ENCODE data around the gene PPM1E. TPM values are rescaled to one million over a fixed set of nuclear protein-coding genes. Genes with fewer than 3 reads are reported as not detected.

PPM1E gene
- total RNA-seq, 4 donors from 2014 or later: 0.35 to 0.92 (median 0.44) TPM

DNA sequence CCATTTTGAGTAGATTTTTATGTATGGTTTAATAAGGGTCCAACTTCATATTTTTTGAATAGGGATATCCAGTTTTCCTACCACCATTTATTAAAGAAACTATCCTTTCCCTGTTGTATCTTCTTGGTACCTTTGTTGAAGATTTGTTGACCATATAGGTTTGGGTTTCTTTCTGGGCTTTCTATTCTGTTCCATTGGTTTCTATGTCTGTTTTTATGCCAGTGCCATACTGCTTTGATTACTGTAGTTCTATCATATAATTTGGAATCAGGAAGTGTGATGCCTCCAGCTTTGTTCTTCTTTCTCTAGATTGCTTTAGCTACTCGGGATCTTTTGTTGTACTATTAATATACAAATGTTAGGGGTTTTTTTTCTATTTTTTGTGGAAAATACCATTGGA lies 46.5 kb downstream of the PPM1E start:
- H3K4me3 ChIP-seq: no peak overlapping the region
- H3K27me3 ChIP-seq: peaks cover 4% of the 10 kb centered on the region
- no peaks in the 10 kb centered on the region for H3K4me1 ChIP-seq
- no peaks in the 10 kb centered on the region for H3K9me3 ChIP-seq
- no peak for ATAC-seq
- H3K36me3 ChIP-seq: no peaks in the 10 kb centered on the region
- no peak for TF ChIP-seq POLR2A (IDR thresholded peaks at IDR 0.05)
- no peak for TF ChIP-seq EP300 (IDR thresholded peaks at IDR 0.05)
- TF ChIP-seq, protein P1, sequence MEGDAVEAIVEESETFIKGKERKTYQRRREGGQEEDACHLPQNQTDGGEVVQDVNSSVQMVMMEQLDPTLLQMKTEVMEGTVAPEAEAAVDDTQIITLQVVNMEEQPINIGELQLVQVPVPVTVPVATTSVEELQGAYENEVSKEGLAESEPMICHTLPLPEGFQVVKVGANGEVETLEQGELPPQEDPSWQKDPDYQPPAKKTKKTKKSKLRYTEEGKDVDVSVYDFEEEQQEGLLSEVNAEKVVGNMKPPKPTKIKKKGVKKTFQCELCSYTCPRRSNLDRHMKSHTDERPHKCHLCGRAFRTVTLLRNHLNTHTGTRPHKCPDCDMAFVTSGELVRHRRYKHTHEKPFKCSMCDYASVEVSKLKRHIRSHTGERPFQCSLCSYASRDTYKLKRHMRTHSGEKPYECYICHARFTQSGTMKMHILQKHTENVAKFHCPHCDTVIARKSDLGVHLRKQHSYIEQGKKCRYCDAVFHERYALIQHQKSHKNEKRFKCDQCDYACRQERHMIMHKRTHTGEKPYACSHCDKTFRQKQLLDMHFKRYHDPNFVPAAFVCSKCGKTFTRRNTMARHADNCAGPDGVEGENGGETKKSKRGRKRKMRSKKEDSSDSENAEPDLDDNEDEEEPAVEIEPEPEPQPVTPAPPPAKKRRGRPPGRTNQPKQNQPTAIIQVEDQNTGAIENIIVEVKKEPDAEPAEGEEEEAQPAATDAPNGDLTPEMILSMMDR (IDR thresholded peaks at IDR 0.05): no peak
- no peak overlapping the region for H3K27ac ChIP-seq
- WGBS, 2 donors (ENCODE audit: low coverage in 1 of 2): 33 to 50% methylated on average over 1 of the region's 1 CpG

DNA sequence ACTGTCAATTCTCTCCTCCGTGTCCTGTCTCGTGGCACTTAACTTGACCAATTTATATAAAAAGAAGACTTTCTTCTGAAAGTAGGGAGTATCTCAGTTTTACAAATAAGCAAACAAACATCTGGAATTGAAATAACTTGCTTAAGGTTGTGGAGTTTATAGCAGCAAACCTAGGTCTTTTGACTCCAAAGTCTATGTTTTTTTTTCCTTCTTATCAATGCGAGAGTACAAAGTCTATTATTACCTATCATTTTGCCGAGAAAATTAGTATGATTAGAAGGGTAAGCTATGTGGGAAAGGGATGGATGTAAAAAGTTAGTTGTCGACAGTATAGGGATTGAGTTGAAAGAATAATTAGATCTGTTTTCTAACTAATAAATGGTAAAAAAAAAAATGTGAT lies 50.4 kb downstream of the PPM1E start:
- no peak overlapping the region for H3K4me3 ChIP-seq
- no peaks in the 10 kb centered on the region for H3K36me3 ChIP-seq
- H3K9me3 ChIP-seq: no peaks in the 10 kb centered on the region
- H3K27ac ChIP-seq: no peak overlapping the region
- 91 to 95% methylated on average over 5 of the region's 5 CpGs for WGBS, 2 donors (ENCODE audit: low coverage in 1 of 2)
- H3K4me1 ChIP-seq: no peaks in the 10 kb centered on the region
- no peak for TF ChIP-seq POLR2A (IDR thresholded peaks at IDR 0.05)
- TF ChIP-seq, protein P1 (IDR thresholded peaks at IDR 0.05): no peak
- no peak for TF ChIP-seq POLR2AphosphoS5 (IDR thresholded peaks at IDR 0.05)
- TF ChIP-seq EP300 (IDR thresholded peaks at IDR 0.05): no peak
- peaks cover 4% of the 10 kb centered on the region for H3K27me3 ChIP-seq
- no peak for ATAC-seq

DNA sequence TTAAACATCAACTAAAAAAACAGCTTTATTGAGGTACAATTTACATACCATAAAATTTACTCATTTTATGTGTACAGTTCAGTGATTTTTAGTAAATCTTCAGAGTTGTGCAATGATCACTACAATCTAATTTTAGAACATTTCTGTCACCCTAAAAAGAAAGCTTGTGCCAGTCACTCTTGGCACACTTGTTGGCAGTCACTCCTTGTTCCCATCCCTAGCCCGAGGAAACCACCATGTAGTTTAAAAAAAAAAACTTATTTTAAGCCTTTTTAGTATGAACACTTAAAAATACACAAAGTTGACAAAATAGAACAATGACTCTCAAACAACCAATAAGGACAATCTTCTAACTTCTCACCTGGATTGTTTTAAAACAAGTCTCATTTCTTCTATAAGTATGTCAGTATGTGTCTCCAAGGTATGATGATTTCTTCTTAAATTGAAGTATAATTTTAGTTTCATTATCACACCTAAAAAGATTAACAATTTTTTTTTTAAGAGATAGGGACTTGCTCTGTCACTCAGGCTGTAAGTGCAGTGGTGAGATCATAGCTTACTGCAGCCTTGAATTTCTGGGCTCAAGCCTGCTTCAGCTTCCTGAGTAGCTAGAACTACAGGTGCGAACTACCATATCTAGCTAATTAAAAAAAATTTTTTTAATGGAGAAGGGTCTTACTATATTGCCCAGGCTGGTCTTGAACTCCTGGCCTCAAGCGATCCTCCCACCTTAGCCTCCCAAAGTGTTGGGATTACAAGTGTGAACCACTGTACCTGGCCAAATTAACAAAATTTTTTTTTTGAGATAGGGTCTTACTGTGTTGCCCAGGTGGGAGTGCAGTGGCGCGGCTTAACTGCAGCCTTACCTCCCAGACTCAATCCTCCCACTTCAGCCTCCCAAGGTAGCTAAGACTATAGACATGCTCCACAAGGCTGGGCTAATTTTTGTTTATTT lies 53.2 kb downstream of the PPM1E start:
- Histone ChIP-seq H3K4me3 (no peak overlapping the region), H3K9me3 (no peaks in the 10 kb centered on the region), H3K36me3 (no peaks in the 10 kb centered on the region), H3K27me3 (peaks cover 4% of the 10 kb centered on the region), H3K27ac (no peak overlapping the region), H3K4me1 (no peaks in the 10 kb centered on the region)
- no peak for ATAC-seq
- TF ChIP-seq POLR2A (IDR thresholded peaks at IDR 0.05) (no peak), EP300 (IDR thresholded peaks at IDR 0.05) (no peak), POLR2AphosphoS5 (IDR thresholded peaks at IDR 0.05) (no peak)
- TF ChIP-seq, protein P1 (IDR thresholded peaks at IDR 0.05): no peak
- 78 to 84% methylated on average over 3 to 5 of the region's 5 CpGs for WGBS, 2 donors (ENCODE audit: low coverage in 1 of 2)

DNA sequence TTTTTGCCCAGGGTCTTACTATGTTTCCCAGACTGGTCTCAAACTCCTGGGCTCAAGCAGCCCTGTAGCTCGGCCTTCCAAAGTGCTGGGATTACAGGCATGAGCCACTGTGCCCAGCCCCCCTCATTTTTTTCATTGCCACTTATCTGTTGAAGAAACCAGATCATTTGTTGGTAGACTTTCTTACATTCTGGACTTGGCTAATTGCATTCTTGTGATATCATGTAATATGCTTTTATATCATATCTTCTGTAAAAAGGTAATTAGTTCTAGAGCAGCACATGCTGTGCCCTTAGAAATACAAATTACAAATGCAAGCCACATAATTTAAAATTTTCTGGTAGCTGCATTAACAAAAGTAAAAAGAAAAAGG lies 53.9 kb downstream of the PPM1E start:
- ATAC-seq: no peak
- H3K27ac ChIP-seq: no peak overlapping the region

More for the DNA sequence above, 53.9 kb downstream of the PPM1E start:
- no peaks in the 10 kb centered on the region for H3K9me3 ChIP-seq
- peaks cover 4% of the 10 kb centered on the region for H3K27me3 ChIP-seq
- H3K4me1 ChIP-seq: no peaks in the 10 kb centered on the region
- 85 to 100% methylated on average over 1 of the region's 1 CpG for WGBS, 2 donors (ENCODE audit: low coverage in 1 of 2)
- TF ChIP-seq, protein P1 (IDR thresholded peaks at IDR 0.05): no peak
- TF ChIP-seq POLR2A (IDR thresholded peaks at IDR 0.05) (no peak), POLR2AphosphoS5 (IDR thresholded peaks at IDR 0.05) (no peak), EP300 (IDR thresholded peaks at IDR 0.05) (no peak)
- no peak overlapping the region for H3K4me3 ChIP-seq
- no peaks in the 10 kb centered on the region for H3K36me3 ChIP-seq
